ENCODE measurements around the gene CEACAM19.

DNA sequence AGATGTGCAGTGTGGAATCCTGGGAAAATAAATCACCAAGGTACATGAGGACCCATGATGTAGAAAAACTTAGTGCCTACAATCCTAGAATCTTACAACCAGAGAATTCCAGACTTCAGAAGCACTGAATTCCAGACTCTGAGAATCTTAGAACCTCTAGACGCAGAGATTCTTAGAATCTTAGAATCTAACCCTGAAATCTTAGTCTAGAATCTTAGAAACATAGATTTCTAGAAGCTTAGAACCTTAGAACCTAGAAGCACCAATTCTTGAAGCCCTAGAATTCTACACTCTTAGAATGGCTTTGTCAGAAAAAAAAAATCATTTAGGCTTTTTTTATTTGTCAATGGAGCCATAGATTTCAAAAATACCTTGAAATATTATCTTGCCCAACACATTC is 33.7 kb downstream of the CEACAM19 start:
- no peak for TF ChIP-seq ZNF274 (IDR thresholded peaks at IDR 0.05; ENCODE audit: low read depth, low read length)
- no peak for TF ChIP-seq YY1 (IDR thresholded peaks at IDR 0.05; ENCODE audit: insufficient read depth, insufficient read length)

All from NT2/D1 (cell line).